CD4-positive, alpha-beta T cell treated with Interleukin-17A for 1 hour (primary cell): ENCODE data around the gene OXSR1.
"Not testable (repeated sequence)": the region's sequence is repeated elsewhere in the genome, so short reads cannot be mapped to it uniquely, and the experiment has no call there.

Experiments used
- DNase-seq: peaks from one replicate; pipeline ENCODE4 v3.0.0-alpha.2; 2020

The OXSR1 gene

DNA sequence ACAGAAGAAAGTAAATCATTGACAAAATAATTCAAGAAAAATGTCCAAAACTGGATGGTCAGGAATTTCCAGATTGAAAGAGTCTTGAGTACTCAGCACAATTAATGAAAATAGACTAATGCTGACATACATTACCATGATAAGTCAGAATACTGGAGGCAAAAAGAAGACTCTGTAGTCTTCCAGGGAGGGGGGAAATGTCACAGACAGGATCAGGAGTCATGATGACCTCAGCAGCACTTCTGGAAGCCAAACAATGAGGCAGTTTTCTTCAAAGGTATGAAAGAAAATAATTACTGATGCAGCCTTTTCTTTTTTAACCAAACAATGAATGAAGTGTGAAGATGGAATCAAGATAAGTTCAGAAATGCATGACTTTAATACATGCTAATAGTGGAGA lies 70.1 kb downstream of the OXSR1 start:
- no peak for DNase-seq

DNA sequence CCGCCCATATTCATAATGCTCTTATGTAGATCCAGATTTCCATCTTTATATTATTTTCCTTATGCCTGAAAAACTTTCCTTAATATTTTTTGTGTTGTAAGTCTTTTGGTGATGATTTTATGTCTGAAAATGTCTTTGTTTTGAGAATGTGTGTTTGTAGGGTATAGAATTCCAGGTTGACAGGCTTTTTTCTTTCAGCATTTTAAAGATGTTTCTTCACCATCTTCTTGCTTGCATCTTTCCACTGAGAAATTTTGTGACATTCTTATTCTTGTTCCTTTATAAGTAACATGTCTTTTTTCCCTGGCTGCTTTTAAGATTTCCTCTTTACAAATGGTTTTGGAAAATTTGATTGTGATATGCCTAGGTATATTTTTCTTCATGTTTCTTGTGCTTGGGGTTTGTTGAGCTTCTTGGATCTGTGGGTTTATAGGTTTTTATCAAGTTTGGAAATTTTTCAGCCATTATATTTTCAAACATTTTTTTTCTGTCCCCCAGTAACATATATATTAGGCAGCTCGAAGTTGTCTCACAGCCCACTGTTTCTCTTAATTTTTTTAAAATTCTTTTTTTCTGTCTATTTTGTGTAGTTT lies 73.2 kb downstream of the OXSR1 start:
- no peak for DNase-seq

DNA sequence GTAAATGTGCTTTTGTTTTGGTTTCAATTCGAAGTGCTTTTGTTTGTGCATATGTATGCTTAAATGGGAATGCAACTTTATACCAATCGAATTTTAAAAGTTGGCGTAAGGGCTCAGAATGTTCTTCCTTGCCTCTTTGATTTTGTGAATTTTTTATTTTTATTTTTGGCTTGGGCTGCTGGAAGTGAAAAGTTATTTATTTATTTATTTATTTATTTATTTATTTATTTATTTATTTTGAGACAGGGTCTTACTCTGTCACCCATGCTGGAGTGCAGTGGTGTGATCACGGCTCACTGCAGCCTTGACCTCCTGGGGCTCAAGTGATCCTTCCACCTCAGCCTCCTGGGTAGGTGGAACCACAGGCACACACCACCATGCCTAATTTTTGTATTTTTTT lies 77.5 kb downstream of the OXSR1 start:
- not testable (repeated sequence) for DNase-seq

DNA sequence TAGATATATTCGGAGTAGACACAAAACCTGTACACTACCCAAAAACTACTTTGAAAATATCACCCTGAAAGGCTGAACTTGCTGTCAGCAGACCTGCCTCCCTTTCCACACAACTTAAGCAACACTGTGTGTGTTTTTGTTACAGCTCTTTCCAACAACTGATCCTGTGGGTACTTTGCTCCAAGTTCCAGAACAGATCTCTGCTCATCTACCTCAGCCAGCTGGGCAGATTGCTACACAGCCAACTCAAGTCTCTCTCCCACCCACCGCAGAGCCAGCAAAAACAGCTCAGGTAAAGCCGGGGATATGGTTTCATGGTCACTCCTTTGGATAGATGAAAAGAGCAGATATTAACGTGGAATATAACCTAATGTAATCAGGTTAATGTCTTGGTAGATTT lies 80.6 kb downstream of the OXSR1 start:
- DNase-seq: no peak

DNA sequence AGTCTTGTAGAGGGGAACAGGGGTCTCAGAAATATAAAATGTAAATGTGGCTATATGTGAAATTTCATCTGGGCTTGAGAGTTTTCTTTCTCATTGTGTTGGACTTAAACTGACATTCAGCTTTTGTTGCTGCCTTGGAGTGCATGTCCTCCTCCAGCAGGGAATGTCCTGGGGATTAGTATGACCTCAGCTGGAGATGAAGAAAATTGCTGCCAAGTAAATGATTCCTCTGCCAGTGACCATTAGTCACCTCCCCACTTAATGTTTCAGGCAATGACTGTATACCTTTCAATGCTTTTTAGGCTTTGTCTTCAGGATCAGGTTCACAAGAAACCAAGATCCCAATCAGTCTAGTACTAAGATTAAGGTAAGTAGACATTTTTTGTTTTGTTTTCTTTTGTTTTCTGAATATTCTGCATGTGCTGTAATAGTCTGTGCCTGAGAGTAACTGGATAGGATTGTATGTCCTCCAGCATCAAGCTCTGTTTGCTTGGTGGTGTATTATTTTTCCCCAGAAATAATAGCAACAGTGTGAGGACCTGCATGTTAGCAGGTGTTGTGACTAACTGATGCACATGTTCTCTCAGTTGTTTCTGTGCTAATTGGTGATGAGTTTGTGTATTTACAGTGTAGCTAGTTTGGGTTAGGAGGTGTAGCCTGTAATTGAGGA lies 82.2 kb downstream of the OXSR1 start:
- no peak for DNase-seq

DNA sequence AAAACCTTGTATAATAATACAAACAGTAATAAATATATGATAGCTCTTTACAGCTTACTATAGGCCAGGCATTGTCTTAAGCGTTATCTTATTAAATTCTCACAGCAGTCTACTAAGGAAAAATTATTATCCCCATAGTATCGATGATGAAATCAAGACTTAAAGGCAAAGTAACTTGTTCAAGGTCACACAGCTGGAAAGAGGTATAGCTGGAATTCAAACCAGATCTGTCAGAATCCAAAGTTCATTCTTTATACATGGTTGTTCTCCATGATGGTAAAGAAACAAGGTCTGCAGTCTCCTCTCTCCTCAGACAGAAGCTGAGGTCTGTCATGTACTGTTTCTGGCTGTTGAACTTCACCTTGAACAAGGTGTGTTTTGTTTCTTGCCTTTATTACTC lies 84.9 kb downstream of the OXSR1 start:
- DNase-seq: no peak

DNA sequence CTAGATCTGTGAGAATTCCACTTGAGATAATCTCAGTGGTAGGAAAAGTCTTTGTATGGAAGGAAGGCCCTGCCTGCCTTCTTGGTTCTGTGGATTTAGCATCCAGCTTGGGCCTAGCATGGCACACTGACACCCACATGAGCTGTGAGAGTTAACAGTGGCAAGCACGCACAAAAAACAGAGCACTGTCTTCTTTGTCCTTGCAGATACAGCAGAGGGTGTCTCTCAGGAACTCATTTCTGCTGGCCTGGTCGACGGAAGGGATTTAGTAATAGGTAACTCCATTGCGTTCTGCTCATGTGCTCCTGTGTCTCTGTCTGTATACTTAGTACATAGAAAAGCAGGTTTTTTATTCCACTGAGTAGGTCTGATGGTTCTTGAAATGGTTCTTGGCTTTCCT lies 85.9 kb downstream of the OXSR1 start:
- no peak for DNase-seq

DNA sequence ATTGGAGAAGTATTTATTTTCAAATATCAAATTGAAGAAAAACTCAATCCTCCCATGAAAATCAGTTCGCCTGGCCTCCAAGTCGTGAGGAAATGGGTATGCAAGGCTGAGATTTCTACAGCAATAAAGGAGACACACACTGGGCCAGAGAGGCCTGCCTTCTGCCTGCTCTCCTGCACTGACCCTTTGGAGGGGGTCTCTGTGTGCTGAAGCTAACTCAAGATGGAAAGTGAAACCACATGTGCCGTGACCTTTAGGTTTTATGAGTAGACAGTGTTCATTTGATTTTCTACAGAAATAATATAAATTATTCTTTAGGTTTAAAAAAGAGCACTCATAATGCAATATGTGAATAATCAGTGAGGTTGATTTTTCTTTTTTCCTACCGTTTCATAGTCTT lies 88.4 kb downstream of the OXSR1 start:
- no peak for DNase-seq

DNA sequence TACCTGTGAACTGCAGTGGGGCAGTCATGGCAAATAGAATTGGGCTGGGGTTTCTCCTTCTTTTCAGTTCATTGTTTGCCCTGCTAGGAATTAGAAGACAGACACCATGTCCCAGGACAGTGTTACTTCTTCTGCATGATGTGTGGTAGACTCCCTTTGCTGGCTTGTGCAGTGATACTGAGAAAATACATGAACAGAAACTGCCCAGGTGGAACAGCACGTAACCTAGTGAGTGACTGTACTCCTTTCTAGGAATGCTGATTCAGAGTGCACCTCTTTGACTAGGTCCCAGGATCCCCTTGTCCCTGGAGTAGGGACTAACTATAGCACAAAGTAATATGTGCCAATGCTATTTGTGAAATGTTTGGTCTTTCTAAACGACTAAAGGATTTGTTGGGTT lies 89.5 kb downstream of the OXSR1 start:
- DNase-seq: no peak

DNA sequence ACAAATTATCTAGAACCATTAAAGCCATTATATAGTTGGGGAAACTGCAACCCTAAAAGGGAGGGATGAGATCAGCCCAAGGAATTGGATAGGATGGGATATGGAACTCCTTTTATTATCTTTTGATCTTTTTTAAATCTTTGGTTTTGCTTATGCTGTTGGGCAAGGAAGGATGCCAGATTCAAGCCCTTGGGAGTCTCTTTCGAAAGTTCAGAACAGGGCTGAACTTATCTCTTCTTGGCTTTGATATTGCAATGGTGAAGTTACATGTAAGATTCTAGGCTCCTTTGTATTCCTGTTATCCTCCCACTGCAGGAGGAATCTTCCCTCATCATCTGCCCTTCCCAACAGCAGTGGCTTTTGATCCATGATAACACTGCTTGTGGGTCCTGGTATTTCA lies 90.3 kb downstream of the OXSR1 start:
- no peak for DNase-seq

DNA sequence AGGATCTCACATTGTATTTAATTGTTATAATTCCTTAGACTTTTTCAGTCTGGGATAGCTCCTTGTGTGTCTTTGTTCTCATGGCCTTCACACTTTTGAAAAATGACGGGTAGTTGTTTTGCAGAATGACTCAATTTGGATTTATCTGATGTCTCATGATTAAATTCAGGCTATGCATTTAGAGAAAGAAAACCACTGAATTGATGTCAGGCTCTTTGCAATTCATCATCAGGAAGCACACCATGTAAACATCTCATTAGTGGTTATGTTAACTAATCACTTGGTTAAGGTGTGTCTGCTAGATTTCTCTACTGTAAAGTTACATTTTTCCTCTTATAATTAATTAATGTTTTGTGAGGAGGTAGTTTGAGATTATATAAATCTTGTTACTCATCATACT lies 92.2 kb downstream of the OXSR1 start:
- DNase-seq: no peak

DNA sequence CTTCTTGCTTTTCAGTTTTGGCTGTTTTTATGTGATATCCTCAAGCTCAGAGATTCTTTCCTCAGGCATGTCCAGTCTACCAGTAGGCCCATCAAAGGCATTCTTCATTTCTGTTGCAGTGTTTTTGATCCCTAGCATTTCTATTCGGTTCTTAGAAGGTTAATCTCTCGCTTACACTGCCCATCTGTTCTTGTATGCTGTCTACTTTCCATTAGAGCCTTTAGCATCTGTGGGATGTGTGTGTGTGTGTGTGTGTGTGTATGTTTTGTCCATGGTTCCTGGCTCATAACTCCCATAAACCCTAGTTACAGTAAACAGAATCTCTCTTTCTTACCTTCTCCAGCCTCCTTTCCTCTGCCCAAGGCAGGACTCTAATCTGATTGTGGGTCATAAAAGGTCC lies 95.1 kb downstream of the OXSR1 start:
- DNase-seq: no peak

DNA sequence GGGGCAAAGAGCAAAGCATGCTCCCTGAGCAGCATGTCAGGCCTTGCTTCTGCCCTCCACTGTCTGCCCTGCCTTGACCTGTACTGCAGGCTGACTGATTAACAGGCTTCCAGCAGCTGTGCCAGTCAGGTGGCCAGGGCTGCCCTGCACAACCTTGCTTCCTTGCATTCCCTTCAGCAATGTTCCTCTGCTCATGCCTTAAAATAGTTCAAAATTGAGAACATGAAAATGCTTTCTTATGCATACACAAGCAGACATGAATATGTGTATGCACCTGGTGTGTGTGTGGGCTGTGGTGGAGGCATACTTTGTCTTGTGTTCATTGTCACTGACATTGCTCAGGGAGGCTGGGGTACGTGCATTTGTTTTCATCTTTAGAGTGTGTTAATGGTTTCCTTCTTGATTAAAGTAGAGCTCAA lies 99.0 kb downstream of the OXSR1 start:
- no peak for DNase-seq

DNA sequence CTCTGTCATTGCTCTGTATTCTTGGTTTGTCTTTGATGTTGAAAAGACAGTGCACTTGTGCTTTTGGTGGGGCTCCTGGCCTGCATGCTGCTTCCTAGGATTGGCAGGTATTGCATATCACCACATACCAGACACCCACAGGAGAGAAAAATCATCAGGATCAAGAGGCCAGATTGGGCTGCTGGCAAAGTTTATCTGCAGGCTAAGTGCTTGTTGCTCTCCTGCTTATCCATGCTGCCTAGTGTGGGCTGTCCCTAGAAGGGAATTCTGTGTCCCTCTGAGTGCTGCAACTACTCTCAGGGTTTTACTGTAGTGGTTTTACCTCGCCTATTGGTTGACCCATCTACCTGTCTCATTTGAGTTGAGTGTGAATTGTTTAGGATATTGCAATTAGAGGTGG lies 99.4 kb downstream of the OXSR1 start:
- DNase-seq: no peak

DNA sequence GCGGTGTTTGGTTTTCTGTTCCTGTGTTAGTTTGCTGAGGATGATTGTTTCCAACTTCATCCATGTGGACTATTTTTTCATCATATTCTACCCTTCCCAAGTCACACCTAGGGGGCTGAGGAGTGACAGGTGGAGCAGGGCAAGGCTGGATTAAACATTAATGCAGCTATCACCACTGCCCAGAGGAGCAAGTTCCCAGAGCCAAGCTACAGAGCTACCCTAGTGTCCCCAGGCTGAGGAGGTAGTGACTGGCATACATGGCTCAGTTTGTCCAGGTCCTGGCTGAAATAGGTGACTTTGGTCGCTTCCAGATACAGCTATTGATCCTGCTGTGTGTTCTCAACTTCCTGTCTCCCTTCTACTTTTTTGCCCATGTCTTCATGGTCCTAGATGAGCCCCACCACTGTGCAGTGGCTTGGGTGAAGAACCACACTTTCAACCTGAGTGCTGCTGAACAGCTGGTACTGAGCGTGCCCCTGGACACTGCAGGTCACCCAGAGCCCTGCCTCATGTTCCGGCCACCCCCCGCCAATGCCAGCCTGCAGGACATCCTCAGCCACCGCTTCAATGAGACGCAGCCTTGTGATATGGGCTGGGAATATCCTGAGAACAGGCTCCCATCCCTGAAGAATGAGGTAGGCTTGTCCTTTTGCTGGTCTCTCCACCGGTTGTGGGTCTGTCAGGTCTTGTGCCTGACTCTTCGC lies 100.4 kb downstream of the OXSR1 start, which contains the start of gene SLC22A13:
Gene SLC22A13 (plus strand): TSS at position 209 of the 704 bp plus-strand sequence. CDS start 49 bp downstream, at position 258.
- no peak for DNase-seq

DNA sequence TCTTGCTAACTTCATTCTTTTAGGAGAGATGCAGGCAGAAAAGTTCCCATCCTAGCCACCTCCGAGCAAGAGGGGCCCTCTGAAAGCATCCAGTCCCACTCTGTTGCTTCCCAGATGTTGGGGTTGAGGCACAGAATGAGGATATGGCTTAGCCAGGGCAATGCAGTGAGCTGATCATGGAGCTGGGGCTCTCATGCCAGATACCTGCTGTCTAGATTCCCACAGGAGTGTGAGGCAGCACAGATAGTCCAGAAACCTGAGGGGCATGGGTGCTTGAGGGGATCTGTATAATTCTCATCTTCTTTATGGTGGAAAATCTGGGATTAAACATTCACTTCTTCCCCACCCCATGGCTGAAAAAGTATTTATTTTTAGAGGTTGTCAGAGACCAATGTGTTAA lies 101.5 kb downstream of the OXSR1 start:
- no peak for DNase-seq

DNA sequence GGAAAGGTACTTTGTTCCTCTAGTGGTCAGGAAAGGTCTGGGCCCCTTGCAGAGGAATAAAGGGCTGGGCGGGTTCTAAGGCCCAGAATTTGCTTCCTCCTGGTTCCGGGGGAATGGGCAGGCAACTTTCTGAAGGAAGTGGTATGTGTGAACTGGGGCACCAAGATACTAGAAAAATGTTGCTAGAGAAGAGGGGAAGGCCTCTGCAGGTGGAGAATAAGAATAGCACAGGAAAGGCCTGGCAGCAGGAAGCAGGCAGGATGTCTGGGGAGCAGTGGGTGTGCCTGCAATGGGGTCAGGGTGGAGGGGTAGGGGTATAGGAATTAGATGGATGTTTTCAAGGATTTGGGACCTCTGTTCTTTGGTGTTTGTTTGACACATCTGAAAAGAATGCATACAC lies 102.3 kb downstream of the OXSR1 start:
- no peak for DNase-seq

DNA sequence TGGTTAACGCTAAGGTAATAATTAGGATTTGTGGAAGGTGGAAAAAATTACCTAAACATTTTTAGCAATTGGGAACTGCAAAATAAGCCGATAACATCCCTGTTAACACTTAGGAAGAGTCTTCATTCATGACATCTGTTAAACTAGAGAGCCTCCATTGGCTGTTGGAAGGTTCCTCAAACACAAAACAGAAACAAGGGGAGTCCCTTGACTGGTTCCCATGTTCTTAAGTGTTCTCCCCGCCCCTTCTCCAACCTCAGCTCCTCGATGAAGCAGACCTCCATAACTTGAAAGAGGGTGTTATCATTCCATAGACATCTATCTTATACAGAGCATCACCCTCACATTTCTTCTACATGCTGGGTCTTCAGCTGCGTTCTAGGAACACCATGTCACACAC lies 102.8 kb downstream of the OXSR1 start:
- DNase-seq: no peak

DNA sequence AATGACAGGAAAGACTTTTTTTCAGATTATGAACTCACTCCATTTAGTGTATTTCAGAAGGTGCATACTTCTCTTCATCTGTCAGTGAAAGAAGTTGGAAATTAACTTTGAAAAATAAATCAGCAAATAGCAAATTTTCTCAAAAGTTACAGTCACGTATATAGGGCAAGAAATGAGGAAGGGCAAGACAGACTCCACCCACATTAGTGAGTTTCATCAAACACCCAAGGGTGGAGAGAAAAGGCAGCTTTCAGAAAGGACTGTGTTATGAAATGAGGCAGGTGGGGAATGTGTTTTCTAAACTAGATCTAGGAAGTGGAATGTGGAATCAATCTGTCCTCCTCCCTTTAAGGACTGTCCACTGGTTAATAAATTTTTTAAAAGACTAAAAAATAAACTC lies 103.2 kb downstream of the OXSR1 start:
- no peak for DNase-seq

DNA sequence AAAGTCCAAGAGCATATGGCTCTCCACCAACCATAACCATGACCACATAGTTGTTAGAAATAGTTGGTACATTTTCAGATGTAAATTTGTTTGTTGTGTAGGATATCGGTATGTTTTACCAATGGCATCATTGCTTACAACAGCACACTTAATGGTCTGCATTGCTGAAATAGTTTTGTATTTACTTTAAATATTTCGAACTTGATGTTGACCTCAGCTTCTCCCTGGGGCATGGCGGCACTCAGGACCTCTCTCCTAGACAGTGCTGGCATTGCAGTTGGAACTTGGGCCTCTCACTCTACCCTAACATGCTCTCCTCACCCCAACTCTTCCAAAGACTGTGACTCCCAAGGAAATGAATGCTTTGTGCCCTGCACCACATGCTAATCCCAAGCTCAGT lies 105.3 kb downstream of the OXSR1 start:
- DNase-seq: no peak

DNA sequence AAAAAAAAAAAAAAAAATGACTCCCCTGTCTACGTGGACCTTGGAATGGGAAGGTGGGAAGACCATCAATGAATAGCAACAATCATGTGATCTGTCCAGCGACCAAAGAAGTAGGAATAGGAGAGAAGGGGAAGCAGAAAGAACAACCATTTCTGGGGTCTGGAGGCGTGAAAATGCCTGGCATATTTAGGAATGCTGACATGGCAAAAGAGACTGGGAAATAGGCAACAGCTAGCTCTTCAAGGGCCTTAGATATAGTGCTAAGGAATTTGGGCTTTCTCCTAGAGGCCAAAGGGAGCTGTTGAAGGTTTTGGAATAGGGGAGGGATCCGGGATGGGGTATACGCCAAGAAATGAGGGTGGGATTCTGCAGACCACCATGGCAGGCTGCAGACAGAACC lies 106.2 kb downstream of the OXSR1 start:
- no peak for DNase-seq

DNA sequence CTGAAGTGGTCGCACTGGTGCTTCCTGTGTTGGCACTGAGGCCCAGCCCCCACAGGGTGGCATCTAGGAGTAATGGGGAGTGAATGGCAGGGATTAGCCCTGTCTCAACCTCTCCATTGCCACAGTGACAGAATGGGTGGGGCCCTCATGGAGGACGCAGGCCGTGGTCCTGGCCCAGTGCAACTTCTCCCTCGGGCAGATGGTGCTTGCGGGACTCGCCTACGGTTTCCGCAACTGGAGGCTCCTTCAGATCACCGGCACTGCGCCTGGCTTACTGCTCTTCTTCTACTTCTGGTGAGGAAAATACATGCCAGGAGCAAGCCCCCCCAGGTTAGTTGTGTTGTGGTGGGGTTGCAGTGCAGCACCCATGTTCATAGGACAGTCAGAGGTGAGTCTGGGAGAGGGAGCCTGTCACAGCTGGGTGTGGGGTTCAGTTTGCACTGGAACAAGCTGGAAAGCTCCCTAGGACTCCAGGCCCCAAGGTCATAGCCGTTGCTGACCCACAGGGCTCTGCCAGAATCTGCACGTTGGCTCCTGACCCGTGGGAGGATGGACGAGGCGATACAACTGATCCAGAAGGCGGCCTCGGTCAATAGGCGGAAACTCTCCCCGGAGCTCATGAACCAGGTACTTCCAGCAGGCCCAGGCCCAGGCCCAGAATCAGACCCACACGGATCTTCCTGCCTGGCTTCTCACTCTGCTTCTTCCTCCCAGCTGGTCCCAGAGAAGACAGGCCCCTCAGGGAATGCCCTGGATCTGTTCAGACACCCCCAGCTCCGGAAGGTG lies 109.7 kb downstream of the OXSR1 start:
- no peak for DNase-seq

DNA sequence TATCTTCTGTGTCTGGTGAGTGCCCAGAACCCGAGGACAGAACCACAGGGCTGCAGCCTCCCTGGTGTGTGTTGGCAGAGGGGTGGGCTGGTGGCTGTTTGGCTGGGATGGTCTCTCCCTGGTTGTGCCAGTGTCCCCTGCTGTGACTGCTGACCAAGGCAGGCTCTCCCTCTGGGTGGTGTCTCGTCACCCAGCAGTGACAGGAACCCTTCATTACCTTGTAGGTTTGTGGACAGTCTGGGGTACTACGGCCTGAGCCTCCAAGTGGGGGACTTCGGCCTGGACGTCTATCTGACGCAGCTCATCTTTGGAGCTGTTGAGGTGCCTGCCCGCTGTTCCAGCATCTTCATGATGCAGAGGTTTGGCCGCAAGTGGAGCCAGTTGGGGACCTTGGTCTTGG lies 110.3 kb downstream of the OXSR1 start:
- no peak for DNase-seq
